GM08714 (cell line): ENCODE measurements around the gene YWHAH.

ENCODE experiments used
- H3K4me3 ChIP-seq: fragments of 200-500 bp; sonication (Bioruptor generic); 2 replicates; pipeline ENCODE4 v1.5.1; 2014; ENCODE audit warnings: mild to moderate bottlenecking, low read length, inconsistent platforms
- ZNF274 ChIP-seq: IDR thresholded peaks from 2 replicates; pipeline ENCODE4 v1.6.1; 2012; ENCODE audit warnings: mild to moderate bottlenecking, low read depth, low read length

Gene YWHAH

GRCh38 chr22:32000181-32000580 lies 55.8 kb downstream of the YWHAH start:
- H3K4me3 ChIP-seq, result no peak overlapping the region
- no peak for TF ChIP-seq ZNF274

- no peak for TF ChIP-seq ZNF274
- no peak overlapping the region for H3K4me3 ChIP-seq
Observed at GRCh38 chr22:32005453-32005852, 61.1 kb downstream of the YWHAH start.
